GM21390 (cell line): ENCODE measurements around the gene PLA2G4B.

Experiments
- ATAC-seq: cut with Tn5 transposase; IDR thresholded peaks from one replicate; pipeline ENCODE4 v1.9.1; 2021; ENCODE audit not compliant: unreplicated experiment

PLA2G4B gene

GRCh38 chr15:41806291-41807181 is 32.1 kb upstream of the PLA2G4B start:
- no peak for ATAC-seq

GRCh38 chr15:41809121-41809520 is 29.5 kb upstream of the PLA2G4B start:
- ATAC-seq: no peak

GRCh38 chr15:41809526-41810220 is 29.0 kb upstream of the PLA2G4B start:
- ATAC-seq: no peak

- ATAC-seq: no peak
Measured at GRCh38 chr15:41810651-41811431, 27.8 kb upstream of the PLA2G4B start.

GRCh38 chr15:41811432-41812195 is 27.0 kb upstream of the PLA2G4B start:
- no peak for ATAC-seq

GRCh38 chr15:41812820-41813375 is 25.7 kb upstream of the PLA2G4B start:
- no peak for ATAC-seq

- no peak for ATAC-seq
Measured at GRCh38 chr15:41813426-41813825, 25.2 kb upstream of the PLA2G4B start.

- no peak for ATAC-seq
Measured at GRCh38 chr15:41814534-41814933, 24.1 kb upstream of the PLA2G4B start.

- ATAC-seq: no peak
Measured at GRCh38 chr15:41816788-41817187, 21.9 kb upstream of the PLA2G4B start.

GRCh38 chr15:41817327-41817726 is 21.3 kb upstream of the PLA2G4B start:
- ATAC-seq: no peak

- ATAC-seq: no peak
Measured at GRCh38 chr15:41817781-41818180, 20.9 kb upstream of the PLA2G4B start.

- no peak for ATAC-seq
Measured at GRCh38 chr15:41819455-41820050, 19.1 kb upstream of the PLA2G4B start.

GRCh38 chr15:41820791-41821423 is 17.7 kb upstream of the PLA2G4B start:
- ATAC-seq: no peak

- no peak for ATAC-seq
Measured at GRCh38 chr15:41821831-41822230, 16.8 kb upstream of the PLA2G4B start.

- ATAC-seq: no peak
Measured at GRCh38 chr15:41822471-41822870, 16.2 kb upstream of the PLA2G4B start.

- ATAC-seq: no peak
Measured at GRCh38 chr15:41822957-41823356, 15.7 kb upstream of the PLA2G4B start.

GRCh38 chr15:41823502-41823901 is 15.1 kb upstream of the PLA2G4B start:
- no peak for ATAC-seq

- ATAC-seq: no peak
Measured at GRCh38 chr15:41824062-41824745, 14.4 kb upstream of the PLA2G4B start.

- ATAC-seq: no peak
Measured at GRCh38 chr15:41825145-41825544, 13.5 kb upstream of the PLA2G4B start.
